Activated CD8-positive, alpha-beta memory T cell treated with anti-CD3 and anti-CD28 coated beads, Interleukin-2, amount 50 U/mL, for 1 hour (primary cell): ENCODE measurements around the gene CDH23.

Source experiments
- DNase-seq: peaks from one replicate; pipeline ENCODE4 v3.0.0-alpha.2; 2020; ENCODE audit errors: extremely low read depth

Gene CDH23

DNA sequence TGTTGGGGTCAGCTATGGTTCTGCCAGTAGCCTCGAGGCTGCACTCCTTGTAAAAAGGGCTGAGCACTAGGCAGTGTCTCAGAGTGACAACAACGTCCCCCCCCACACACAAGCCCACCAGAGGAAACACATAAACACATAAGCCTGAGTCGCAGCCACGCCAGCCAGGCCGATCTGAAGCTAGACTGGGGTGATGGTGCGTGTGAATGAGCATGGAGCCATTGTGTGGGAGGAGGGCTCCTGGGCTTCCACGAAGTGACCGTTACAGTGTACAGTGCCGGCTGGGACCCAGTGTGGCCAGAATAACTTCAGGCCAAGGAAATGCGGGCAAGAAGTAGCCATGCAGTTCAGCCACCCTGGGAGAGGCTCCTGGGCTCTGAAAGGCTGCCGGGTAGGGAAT, 326.6 kb downstream of the CDH23 start:
- no peak for DNase-seq

DNA sequence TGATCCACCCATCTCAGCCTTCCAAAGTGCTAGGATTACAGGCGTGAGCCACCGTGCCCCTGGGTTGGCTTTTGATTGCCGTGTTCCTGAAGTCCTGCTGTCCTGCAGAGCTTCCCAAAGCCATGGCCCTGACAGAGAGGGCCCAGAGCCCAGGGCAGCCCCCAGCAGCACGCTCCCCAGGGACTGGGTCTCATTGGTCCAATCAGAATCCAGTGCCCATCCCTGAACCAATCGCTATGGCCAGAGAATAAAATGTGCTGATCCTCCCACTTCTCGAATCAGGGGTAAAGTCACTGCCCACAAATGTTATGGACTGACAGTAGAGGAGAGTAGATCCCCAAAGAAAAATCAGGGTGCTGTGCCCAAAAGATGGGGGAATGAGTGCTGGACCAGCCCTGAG, 327.8 kb downstream of the CDH23 start:
- DNase-seq = no peak

DNA sequence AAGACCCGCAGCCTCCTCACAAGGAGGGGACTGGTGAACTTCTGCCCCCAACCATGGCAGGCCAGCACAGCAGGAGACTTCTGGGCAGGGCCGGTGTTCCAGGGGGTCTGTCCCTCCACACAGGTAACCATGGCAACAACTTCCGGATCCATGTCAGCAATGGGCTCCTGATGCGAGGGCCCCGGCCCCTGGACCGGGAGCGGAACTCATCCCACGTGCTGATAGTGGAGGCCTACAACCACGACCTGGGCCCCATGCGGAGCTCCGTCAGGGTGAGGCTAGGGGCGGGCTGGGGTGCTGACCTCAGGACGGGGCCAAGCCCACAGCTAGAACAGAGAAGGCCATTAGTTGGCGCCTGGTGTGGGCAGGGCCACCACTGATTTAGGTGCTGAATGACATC, 328.5 kb downstream of the CDH23 start:
- DNase-seq = no peak

DNA sequence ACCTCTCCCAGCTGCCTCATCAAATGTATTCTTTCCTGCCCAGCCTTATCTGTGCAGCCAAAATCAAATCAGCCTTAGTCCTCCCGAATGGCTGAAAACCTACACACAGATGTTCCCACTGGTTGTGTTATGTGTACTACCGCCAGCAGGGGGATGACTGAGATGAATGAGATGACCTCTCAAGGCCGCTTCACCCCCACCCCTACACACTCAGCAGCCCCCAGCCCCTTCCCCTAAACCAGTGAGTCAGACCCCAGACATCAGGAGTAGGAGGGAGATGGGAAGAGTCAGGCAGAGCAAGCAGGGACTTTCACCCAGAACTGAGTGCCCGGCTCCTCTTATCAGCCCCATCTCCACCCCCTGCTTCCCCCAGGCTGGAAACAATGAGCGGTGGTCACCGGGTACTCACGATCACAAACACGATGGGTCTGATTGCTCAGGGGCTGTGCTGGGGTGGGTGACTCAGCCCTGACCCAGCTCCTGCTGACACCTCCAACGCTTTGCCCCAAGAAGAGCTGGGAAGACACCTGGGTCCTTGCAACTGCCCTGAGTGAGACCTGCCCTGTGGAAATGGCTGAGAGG, 329.4 kb downstream of the CDH23 start:
- no peak for DNase-seq

DNA sequence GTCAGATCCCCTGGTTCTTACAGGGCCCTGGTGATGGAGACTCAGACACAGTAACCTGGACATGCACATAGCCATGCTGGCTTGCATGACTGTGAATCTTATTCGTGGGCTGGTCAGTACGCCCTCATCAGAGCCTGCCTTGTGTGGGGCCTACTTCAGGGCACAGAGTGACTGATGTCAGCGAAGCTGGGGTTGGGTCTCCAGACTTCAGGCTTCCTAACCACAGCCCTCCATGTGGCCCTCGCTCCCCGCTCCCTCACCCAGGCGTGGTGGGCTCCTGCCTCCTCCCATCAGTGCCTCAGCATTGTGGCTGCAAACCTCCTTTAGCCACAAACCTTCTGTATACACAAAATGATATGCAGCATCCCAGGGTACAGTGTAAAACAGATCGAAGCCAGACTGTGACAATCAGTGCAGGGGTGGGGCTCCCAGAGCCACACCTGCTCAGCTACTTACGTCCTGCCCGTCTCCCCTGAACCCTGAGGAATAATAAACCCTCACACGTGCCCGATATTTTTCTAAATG, 329.9 kb downstream of the CDH23 start:
- DNase-seq = no peak

DNA sequence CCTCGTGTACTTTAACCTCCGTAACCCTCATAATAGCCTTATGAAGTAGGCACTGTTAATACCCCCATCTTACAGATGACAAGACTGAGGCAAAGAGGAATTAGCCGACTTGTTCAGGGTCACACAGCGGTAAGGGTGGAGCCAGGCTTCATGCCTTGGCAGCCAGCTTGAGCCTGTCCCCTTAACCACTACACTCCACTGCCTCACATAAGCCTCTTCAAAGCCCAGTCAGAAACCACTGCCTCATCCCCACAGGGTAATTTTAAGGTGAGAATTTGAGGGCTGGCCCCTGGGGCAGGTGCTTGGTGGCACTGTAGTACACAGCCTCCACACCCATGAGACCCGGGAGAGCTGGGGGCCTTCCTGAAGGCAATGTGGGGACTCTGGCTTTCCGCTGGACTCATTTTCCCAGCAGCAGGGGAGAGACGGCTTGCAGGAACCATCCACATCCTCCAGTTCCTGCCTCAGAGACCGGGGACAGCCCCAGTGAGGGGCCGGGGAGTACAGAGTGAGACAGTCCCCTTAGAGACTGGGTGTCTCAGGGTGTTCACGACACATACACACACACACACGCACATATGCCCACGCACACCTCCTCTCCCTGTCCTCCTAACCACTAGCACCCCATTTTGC, 330.5 kb downstream of the CDH23 start:
- no peak for DNase-seq

DNA sequence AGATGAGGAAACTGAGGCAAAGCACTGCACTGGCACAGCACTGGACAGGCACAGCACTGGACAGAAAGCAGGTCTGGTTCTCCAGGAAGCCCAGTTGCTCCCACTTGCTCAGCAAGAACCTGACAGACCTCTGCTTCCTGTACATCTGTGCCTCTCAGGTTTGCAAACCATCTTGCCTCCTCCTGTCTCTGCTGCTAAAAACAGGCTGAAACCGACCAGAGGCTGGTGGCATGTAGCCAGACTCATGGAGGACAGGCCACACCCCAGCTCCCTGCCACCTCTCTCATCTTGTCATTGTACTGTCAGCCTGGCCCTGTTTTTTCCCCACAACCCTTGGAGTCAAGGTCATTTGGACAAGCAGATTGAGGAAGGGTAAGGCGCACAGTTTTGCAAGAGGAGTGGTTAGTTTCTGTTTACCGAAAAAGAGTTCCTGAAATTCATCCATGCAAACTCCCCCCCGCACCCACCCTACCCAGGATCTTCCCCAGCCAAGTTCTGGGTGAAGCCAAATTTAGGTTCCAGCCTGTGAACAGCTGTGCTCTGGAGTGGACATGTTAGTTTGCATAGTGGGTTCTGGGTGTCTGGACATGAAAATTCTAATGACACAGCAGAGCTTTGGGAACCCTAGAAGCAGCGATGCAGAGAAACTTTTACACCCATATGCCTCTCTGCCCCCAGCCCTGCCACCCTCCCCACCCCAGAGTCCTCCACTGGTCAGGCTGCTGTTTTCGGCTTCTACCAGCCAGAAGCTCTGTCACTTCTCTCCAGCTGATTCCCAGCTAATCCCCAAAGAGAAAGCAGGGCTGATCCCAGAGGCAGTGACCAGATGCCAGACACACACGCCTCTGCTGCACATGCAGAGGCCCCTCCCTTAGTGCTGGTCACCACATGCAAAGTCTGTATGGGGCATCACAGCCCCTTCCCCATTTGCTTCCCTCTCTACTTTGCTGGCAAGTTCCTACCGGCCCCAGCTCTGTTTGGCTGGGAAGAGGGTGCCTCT, 331.3 kb downstream of the CDH23 start:
- no peak for DNase-seq

DNA sequence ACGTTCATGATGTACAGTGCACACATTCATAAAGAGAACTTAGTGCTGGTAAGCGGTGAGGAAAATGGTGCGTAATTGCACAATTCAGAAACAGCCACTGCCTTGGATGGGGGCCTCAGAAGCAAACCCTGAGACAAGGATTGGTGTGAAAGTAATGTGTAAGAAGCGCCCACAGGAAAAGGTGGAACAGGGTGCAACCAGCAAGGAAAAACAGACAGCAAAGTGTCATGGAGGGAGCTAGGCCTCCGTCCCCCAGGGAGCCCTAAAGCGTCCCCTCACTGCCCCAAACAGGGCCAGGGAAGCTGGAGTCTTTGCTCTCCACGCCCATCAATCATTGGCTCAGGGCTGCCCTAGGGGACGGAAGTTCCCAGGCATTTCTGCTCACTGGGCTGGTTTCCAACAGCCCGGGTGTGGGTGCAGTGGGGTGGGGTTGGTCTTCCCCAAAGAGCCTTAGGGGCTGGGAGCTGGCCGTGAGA, 332.5 kb downstream of the CDH23 start:
- no peak for DNase-seq

DNA sequence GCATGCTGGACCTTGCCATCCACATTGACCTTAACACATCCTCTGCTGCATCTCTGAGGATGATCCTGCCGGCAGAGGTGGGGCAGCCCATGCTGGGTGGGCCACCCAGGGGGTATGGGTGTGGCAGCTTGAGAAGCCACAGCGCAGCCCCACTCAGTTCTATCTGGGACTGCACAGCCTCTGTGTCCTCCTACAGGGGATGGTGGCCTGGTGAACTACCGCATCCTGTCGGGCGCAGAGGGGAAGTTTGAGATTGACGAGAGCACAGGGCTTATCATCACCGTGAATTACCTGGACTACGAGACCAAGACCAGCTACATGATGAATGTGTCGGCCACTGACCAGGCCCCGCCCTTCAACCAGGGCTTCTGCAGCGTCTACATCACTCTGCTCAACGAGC, 335.1 kb downstream of the CDH23 start:
- no peak for DNase-seq

DNA sequence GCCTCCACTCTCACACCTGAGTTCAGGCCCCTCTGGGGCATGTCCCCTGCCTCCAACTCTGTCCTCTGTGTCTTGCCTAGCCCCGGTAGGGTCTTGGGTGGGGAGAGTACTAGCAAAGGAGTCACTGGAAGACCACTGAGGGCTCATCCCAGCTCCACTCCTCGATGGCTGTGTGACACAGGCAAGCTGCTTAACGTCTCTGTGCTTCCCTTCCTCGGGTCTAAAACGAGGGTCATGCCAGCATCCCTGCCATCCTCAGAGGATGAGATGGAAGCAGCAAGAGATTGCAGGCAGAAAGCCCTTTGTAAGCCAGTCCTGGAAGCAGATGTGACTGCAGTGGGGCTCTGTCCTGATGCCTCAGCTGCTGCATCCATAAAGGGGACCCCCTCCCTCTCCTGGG, 338.1 kb downstream of the CDH23 start:
- DNase-seq = no peak

DNA sequence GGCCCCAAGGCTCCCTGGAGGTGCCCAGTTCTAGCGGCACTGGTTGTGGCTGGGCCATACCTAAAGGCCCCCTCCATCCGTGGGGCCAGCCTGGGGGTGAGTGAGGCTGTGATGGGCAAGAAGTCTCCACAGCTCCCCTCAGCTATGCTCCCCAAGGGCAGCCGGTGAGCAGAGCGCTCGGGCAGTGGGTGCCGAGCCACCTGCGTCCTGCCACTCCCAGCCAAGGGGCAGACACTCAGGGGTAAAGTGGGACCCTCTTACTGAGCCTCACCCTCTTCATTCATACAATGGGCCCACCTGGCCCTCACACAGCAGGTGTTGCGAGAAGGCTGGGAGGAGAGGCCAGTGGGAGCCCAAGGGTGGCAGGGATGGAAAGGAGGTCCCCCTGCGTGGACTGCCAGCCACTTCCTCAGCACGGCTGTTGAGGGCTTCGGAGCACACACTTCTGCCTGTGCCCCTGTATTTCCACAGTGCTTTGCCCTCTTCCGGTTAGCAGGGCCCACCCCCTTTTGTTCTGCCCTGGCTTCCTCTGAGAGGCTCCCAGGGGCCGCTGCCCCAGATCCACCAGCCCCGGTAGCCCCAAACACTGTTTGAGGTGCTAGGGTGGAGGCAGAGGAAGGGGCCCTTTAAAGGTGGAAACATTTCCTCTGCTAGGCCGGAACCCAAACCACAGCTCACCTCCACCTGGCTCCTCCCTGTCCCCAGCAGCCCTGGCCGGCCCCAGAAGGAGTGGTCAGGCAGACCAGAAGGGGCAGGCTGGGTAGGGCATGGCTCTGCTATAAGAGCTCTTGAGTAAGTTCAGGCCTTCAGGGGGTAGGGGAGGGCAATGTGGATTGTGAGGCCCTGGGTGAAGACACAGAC, 339.2 kb downstream of the CDH23 start:
- no peak for DNase-seq

DNA sequence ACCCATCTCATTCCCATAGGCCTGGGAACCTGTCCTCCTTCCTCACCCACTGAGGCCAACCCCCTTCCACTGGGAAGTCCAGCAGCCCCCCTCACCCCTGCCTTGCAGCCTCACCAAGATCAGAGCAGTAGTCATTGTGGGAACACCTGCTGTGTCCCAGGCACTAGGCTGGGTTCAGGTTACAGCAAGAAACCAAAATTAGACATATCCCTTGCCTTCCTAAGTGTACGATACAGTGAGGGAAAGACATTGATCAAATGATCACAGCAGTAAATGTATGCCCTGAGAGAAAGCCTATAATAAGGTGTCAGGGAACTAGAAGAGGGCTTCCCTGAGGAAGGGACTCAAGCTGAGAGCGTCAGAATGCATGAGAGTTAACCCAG, 339.8 kb downstream of the CDH23 start:
- no peak for DNase-seq

DNA sequence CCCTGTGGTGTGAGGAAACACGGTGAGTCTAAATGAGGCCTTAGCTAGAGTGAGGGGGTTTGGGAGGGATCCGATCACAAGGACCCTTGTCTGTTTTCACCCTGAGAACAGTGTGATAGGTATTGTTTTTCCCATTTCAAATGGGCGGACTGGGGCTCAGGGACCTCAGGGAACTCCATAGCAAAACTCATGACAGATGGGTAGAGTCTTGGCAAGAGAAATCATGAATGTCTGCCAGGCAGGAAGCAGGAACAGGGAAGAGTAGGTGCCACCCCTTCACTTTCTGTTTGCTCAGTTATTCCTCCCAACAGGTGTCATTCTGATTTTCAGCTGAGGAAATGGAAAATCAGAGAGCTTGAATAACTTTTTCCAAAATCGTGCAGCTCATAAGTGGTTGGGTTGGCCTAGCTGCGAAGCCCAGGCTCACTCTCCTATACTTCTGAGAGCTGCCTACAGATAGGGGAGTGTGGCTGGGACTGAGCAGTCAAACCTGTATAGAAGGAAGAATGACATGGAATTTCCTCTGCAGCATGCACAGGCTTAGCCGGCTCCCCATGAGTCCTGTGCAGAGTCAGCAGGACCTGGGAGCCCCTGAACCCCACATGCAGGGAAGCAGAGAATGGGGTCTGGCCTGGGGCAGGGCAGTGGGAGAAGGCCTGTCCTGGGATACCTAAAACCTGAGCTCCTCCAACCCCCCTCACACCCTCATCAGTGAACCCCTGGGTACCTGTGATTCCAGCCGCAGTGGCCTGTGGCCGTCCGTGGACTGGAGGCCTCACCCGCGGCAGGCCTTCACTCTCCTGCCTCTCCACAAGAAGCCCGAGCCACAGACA, 340.5 kb downstream of the CDH23 start:
- no peak for DNase-seq

DNA sequence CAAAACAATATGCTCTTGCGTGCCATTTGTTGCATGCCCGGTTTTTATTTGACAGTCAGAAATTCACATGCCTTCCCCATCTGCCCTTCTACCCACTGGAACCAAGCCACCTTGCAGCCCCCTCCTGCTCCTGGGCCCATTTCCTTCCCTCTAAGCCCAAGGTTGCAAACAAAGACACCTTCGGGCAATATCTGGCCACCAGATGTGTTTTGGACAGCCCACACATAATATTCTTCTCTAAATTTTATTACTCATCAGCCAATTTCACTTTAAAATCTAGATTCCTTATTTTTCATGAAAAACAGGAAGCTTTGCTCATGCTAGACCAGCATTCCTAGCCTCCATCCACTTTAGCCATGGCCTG, 341.1 kb downstream of the CDH23 start:
- no peak for DNase-seq

DNA sequence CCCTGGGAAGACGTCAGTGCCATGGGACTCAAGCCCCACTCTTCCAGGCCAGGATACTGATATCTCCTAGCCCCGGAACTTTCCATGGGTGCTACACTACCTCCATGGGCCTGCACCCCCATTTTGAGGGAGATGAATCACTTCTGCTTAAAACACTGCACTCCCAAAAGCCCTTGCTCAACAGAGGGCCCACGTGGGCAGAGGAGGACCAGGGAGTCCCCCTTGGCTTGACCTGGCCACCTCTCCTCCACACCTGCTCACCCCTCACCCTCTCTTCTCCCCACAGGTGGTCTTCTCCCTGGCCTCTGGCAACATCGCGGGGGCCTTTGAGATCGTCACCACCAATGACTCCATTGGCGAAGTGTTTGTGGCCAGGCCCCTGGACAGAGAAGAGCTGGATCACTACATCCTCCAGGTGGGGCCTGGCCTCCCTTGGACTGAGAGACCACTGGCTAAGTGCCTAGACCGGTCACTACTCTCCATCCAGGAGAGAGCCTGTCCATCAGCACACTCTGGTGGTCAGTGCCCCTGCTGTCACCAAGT, 342.7 kb downstream of the CDH23 start:
- DNase-seq = no peak

DNA sequence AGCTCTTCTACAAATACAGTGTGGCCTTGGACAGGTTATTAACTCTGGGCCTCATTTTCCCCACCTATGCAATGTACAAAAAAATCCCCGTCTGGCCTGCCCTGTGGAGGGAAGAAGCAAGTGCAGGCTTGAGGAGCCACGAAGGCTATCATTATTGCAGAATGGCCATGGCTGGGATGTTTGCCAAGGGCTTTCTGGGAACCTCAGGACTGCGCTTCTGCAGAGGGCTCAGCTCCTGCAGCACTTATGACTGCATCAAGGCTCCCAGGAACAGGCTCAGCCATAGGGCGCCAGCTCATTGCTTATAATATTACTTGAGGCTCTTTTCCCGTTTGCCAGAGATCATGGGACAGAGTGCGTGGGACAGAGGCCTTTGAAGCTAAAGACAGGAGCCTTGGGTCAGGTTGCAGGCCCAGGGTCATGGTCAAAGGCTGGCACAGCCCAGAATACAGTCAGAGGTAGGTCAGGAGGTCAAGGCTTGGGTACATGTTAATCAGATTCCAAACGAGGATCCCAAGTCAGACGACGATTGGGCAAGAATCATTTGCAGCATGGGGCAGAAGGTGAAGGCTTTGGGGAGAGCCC, 343.4 kb downstream of the CDH23 start:
- no peak for DNase-seq

DNA sequence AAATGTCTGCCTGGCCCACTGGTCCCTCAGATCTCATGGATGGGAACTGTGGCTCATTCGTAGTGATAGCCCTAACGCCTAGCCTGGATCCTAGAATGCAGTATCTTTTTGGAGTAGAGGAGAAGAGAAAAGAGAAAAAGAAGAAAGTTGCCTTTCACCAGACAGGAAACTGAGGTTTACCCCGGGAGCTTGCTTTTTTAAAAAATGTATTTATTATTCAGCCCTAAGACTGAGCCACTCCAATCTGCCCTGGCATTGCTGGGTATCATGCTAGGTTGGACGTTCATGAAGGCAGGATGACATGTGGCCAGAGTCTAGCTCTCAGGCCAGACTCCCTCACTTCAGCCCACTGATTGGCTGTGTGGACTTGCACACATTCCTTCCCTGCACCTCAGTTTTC, 344.3 kb downstream of the CDH23 start:
- DNase-seq = no peak

DNA sequence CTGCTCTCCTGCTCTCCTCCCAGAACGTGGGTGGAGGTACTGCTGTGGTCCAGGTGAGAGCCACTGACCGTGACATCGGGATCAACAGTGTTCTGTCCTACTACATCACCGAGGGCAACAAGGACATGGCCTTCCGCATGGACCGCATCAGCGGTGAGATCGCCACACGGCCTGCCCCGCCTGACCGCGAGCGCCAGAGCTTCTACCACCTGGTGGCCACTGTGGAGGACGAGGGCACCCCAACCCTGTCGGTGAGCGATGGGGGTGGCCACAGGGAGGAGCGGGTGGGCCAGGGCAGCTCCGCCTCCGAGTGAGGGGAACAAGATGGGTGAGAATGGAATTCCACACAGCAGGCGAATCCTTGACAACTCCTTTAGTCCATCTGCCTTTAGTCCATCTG, 345.0 kb downstream of the CDH23 start:
- DNase-seq = no peak

DNA sequence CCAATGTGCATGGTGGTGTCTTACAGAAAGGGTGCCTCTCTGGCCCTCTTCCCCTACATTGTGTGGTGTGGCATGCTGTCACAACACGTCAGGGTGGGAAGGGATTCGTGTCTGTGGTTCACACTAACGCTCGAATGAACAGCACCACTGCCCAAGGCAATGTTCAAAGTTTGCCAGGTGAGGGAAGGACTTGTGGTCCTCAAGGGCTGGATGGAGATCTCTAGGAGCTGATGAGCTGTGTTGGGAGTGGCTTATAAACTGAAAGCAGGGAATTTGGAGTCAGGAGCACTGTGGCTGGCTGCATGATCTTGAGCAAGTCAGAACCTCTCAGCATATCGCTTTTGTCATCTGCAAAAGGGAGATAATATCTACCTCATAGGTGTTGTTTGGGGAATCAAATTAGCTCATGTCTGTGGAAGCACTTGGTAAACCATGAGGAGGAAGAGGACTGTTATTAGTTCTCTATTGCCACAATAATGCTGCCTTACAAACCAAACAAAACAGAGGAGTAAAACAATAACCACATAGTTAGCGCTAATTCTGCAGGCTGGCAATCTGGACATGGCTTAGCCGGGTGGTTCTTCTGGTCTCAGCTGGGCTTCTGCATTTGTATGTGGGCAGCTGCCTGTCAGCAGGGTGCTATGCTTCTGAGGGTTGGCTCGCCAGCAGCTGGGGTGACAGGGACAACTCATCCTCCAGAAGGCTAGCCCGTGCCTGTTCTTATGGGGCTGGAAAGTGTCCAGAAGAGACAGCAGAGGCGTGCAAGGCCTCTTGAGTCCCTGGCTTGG, 345.8 kb downstream of the CDH23 start:
- DNase-seq = no peak
